Activated naive CD8-positive, alpha-beta T cell treated with anti-CD3 and anti-CD28 coated beads, Interleukin-2, amount 50 U/mL, for 16 hours (primary cell): ENCODE data around the gene IGLL5.

Experiments
- DNase-seq: peaks from one replicate; pipeline ENCODE4 v3.0.0-alpha.2; 2020; ENCODE audit warnings: low read depth, low spot score

The IGLL5 gene

DNA sequence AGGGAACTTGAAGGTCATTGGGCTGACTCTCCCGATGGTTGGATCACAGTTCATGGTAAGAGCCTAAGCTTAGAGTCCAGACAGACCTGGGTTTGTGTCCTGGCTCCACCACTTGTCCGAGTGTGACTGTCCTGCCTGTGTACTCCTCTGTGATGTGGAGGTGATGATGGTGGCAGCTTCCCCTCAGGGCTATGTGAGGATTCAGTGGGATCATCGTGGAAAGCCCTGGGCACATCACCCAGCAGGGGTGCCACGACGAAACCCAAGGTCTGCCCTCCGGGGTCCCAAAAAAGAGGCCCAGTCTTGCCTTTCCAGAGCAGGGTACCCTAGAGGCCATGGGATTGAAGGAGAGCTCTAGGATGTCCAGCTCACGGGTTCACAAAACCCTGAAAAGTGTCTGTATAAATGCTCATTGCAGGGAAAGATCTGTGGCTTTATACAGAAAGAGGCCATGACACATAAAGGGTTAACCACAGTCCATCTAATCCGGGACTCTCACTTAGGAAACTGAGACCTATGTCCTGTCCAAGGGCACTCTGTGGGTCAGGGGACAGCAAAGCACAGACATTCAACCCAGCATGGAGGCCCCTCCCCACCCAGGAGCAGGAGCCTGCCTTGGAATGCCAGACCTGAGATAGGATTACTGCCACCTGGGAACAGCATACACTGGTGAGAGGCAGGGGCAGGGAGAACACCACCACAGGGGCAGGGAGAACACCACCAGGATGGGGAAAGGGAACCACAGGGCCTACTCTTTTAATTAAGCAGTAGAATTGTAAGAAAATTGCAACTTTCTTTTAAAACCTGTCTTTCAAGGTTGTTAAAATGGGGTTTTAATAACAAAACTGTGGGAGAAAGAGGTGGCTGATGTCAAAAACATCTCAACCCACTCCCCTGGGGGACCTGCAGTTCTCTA, 51.3 kb downstream of the IGLL5 start:
- DNase-seq, result no peak

DNA sequence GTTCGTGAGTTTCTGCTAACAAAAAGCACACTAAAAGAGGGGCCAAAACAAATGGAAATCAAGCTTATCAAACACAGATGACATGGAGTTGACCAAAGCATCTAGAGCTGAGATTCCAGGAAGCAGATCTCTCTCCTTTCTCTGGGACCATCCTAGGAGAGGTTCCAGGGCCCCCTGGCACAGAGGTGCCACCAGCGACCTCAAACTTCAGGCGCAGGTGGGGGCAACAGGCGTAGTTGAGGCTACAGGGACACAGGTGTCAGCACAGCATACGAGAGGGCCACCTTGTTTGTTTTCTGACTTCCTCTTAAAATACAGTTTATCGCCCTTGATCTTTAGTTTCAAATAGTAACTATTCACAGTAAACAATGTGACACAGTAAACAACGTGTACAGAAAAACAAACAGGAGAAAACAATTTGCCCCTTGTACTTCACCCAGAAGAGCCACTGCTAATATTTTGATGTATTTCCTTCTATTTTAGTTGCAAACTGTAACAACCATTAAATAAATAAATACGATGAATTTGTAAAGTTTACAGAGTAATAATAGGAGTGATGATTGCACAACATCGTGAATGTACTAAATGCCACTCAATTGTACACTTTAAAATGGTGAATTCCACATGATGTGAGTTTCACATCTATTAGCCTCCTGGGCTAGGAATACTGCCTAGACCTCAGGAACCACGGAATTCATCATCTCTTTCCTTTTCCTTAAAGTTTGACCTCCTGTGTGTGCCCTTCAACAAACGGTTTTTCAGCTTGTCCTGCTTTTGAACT, 52.2 kb downstream of the IGLL5 start:
- DNase-seq, result no peak

DNA sequence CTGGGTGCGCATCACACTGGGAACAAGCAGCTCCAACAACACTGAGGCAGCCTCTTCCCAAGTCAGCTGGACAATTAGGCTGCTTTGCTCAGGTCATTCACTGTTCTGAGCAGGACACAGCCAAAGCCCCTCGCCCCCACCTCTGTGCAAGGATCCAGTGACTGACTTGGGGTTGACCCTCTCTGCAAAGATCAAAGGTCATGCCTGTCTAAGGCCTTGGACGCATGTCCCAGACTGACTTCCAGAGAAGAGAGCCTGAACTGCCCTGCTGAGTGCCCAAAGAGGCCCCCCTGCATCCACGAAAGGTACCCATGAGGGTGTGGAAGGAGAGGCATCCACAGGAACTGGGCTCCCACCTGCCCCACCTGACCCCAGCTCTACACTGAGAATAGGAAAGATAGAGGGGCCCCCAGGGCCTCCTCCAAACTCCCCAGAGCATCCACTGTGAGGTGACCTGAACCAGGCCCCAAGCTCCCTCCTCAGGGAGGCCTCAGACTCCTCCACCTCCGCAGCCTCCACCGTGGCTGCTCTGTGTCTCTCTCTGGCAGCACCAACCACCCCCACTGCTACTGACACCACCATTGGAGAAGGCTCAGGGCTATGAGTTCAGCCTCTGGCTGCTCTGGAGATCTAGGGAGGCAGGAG, 53.5 kb downstream of the IGLL5 start:
- DNase-seq, result no peak

DNA sequence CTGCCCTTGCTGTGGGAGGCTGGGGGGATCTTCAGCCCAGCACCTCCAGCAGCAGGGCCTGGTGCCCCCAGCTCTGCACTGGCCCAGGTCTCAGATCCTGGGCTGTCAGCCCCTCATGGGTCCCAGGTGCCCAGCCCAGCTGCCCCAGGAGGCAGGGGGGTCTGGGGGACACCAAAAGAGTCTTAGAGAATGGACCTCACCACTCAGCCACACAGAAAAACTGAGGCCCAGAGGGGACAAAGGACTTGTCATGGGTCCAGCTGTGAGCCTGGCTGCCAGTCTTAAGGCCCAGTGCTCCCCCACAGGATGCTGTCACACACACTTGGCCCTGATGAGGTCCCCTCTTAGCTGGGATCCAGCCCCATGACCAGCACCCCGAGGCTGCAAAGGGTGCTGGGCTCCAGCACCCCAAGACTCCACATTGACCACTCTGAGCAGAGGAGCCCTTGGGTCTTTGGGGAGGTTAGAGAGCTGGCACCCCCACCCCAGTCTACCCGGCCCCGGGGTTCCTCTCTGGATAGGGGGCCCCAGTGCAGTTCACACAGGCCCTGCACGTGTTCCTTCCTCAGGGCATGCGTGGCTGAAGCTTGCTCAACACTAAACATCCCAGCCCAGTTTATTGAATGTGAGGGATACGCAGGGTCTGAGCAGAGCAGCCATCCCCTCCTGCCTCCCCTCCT, 54.4 kb downstream of the IGLL5 start:
- DNase-seq, result no peak

DNA sequence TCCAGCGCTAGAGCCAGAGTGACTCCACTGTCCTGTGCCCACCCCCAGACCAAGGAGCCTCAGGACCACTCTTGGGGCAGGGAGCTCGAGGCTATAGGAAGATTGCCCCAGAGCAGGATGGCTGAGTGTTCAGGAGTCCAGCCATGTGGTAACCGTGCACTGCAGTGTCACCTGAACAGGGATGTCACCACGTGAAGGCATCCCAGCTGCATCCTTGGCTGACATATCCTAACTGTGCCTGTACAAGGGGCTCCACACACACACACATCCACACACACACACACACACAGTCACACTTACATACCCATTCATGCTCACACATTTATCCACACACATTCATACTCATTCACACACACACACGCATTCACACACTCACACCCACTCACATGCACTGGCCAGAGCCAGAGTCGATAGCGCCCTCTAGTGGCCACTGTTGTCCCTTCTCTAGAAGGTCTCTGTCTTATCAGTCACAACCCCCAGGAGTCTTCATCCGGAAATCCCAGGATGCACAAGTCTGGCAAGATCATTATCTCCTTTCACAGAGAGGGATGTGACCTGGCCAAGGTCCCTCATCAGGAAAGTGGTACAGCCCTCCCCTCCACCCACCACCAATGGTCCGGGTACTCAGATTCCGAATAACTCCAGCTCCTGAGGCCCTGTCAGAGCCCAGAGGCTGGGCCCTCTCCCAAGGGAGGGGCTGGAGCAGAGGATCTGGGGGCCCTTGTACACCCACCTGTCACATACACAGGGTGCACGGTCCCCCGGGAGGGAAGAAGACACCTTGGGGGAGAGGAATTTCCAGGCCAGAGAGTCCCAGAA, 55.1 kb downstream of the IGLL5 start:
- peak; percentile 47 for DNase-seq

DNA sequence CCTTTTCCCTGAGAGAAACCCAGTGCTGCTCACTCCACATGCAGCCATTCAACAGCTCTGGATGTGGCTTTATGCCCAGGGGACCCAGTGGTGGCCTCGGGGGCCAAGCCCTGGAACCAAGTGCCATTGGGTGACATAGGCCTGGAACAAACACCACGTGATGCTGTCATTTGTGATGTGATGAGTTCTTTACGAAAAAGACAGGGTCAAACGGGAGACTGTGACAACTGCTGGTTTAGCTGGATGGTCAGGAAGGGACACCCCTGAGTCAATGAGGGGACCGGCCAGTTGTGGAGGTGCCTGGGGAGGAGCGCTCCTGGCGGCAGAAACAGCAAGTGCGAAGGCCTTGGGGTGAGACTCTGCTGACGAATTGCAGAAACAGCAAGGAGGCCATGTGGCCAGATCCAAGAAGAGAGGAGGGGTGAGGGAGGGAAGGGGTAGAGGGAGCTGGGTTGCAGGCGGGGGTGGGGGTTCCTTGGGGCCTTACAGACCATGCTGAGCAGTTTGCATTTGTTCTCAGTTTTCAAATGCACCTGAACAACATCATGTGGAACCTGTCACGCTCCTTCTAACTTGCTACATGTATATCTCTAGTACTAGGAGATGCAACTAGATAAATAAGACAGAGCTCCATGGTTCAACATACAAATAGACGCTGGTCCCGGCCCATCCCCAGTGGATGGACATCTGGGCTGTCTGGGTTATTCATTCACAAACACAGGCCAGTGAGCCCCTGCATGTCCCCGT, 56.1 kb downstream of the IGLL5 start:
- DNase-seq, result no peak

DNA sequence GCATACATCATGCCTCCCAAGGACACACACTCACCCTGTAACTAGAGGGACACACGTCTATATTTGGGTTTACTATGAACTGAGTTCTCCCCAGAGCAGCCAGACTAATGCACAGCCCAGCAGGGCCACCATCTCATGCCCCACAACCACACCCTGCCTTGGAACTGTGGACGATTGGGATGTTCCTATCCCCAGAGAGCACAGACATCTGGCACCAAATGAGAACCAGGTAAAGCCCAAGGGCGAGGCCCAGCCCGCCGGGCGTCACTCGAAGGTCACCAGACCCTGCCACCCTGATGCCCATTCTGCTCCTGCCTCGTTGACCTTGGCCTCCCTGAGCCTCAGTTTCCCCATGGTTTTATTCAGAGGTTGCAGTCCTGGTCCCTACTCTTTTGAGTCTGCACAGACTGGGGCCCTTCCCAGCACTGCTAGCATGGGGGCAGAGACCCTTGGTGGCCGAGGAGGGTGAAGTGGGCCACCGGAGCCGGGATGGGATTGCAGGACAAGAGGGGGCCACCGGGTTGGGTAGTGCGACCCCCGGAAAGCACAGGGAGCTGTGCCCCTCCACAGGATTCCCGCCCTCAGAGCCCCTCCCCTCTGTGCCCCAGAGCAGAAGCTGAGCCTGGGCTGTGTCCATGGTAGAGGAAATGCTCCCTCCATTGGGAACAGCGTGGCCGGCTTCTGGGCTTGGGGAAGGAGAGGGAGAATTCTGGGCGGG, 56.8 kb downstream of the IGLL5 start:
- DNase-seq, result no peak

DNA sequence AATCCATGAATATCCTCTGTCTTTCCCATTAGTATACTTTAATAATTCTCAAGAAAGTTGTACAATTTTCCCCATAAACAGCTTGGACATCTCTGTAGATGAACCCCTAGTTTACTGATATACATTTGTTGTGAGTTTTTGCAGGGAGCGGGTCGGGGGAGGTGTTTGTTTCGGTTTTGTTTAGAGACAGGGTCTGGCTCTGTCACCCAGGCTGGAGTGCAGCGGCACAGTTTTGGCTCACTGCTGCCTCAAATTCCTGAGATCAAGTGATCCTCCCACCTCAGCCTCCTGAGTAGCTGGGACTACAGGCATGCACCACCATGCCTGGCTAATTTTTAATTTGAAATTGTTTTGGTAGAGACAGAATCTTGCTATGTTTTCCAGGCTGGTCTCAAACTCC, 57.6 kb downstream of the IGLL5 start:
- DNase-seq, result no peak
